Loucy (cell line): Measurements from ENCODE around the gene MAML2.

Source experiments
- EZH2phosphoT487 ChIP-seq: fragments of 200-600 bp; IDR thresholded peaks from 2 replicates; pipeline ENCODE4 v1.6.1; 2018; ENCODE audit warnings: antibody characterized with exemption, mild to moderate bottlenecking, moderate library complexity, borderline replicate concordance
- TF ChIP-seq, protein P1 (sequence below): fragments of 200-600 bp; sonication (generic); conservative IDR thresholded peaks from 2 replicates; pipeline ENCODE4 v1.5.1; 2014; ENCODE audit warnings: mild to moderate bottlenecking, antibody characterized with exemption, low read length

DNA sequence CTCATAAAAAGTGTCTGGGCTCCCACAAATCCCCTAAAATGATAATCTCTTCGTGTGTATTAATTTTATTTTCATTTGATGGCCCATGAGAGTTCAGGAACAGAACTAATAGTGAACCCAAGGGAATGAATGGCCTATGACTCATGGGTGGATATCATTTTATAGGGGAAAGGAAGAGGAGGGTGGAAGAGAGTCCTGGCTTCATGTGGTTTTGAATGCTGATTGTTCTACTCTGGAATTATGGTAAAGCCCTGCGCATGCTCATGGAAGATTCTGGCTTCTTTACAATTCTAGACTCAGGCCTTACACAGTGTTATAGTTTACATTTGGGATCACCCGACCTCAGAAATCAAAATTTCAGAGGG lies 35.2 kb downstream of the MAML2 start:
- TF ChIP-seq, protein P1, sequence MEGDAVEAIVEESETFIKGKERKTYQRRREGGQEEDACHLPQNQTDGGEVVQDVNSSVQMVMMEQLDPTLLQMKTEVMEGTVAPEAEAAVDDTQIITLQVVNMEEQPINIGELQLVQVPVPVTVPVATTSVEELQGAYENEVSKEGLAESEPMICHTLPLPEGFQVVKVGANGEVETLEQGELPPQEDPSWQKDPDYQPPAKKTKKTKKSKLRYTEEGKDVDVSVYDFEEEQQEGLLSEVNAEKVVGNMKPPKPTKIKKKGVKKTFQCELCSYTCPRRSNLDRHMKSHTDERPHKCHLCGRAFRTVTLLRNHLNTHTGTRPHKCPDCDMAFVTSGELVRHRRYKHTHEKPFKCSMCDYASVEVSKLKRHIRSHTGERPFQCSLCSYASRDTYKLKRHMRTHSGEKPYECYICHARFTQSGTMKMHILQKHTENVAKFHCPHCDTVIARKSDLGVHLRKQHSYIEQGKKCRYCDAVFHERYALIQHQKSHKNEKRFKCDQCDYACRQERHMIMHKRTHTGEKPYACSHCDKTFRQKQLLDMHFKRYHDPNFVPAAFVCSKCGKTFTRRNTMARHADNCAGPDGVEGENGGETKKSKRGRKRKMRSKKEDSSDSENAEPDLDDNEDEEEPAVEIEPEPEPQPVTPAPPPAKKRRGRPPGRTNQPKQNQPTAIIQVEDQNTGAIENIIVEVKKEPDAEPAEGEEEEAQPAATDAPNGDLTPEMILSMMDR, result no peak
- no peak for TF ChIP-seq EZH2phosphoT487
